ENCODE results near the gene RARB.

GRCh38 chr3:25567388-25567787 is 139.3 kb downstream of the RARB start:
- TF ChIP-seq CTCF (IDR thresholded peaks at IDR 0.05 in 2 of 3, conservative IDR thresholded peaks at IDR 0.05 in 1 of 3; ENCODE audit: insufficient read depth in 2 of 3, low read depth in 1 of 3, low read length in 3 of 3), result no peak
- TF ChIP-seq, protein P1, sequence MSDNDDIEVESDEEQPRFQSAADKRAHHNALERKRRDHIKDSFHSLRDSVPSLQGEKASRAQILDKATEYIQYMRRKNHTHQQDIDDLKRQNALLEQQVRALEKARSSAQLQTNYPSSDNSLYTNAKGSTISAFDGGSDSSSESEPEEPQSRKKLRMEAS (CRISPR knock-in tag; IDR thresholded peaks at IDR 0.05), result no peak
- TF ChIP-seq RAD21 (CRISPR knock-in tag; conservative IDR thresholded peaks at IDR 0.05 in 1 of 2, IDR thresholded peaks at IDR 0.05 in 1 of 2), result no peak
- TF ChIP-seq BDP1 (IDR thresholded peaks at IDR 0.05; ENCODE audit: insufficient read depth, insufficient read length), result no peak
- no peak for TF ChIP-seq ZNF232 (CRISPR knock-in tag; IDR thresholded peaks at IDR 0.05)
- TF ChIP-seq GTF2E2 (tag; IDR thresholded peaks at IDR 0.05), result no peak
- no peak for TF ChIP-seq STAT6 (CRISPR knock-in tag; IDR thresholded peaks at IDR 0.05)
- no peak for TF ChIP-seq BACH1 (tag; IDR thresholded peaks at IDR 0.05)

All from K562 (cell line).